ENCODE measurements around the gene CHD1. TPM values are rescaled to one million over a fixed set of nuclear protein-coding genes. Genes with fewer than 3 reads are reported as not detected.

CHD1 gene
- total and polyA plus RNA-seq, 2 of the 4 experiments (the other 2 are of a cell fraction): 12.3 to 33.7 TPM

DNA sequence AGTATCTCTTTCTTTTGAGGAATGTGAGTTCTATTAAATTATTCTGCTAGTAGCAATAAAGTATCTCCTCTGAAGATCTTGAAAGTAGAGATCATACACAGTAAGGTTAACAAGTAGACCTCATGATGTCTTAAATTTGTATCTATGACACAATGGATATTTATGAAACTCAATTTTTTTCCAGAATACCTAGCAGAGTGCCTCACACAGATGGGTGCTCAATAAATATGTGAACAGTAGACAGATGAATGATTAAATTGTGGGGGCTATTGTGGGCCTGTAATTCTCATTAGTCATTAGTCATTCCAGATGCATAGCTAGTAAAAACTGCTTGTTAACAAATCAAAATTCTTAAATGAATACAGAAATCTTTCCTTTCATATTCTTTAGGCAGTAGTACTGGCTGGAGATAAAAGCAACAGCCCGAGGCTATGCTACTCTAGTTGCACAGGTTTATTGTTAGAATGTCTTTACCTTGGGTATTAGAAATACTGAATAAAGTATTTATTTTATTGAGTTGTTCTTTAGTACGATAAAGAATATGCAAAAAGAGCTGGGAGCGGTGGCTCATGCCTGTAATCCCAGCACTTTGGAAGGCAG is 22.0 kb downstream of the CHD1 start:
- H2AK9ac ChIP-seq (replicated peaks; ENCODE audit: low read depth, low read length, poor library complexity): no peak overlapping the region
- H3K27me3 ChIP-seq (ENCODE audit: control insufficient read depth, insufficient read depth, low read length): no peaks in the 10 kb centered on the region
- whole genome bisulfite sequencing, 2 experiments (ENCODE audit: extremely low coverage in 2 of 2, insufficient read length in 1 of 2): 83% methylated on average over 1 of the region's 3 CpGs; no CpG with 5 or more reads in 1 of the 2 experiments
- in situ Hi-C loops (cut with MboI; ENCODE audit: low sequenced_read_pairs) (loop anchor here (5.0 kb wide), 1 partner anchor 125 kb away; no protein-coding TSS in a partner anchor), dilution Hi-C loops (cut with HindIII; ENCODE audit: low sequenced_read_pairs, unreplicated experiment) (no loop called here), intact Hi-C loops (cut with micrococcal nuclease) (loop anchor here (1.0 kb wide), 2 partner anchors 125 to 153 kb away; no protein-coding TSS in a partner anchor)
- H4K91ac ChIP-seq (ENCODE audit: insufficient read depth, low read depth, low read length): no peak overlapping the region
- ChIA-PET POLR2A (ENCODE audit: unreplicated experiment) (no interaction called here), CTCF (interaction anchor here (1.3 kb wide), 1 partner anchor 122 kb away, joined by 3 read pairs; no protein-coding TSS in a partner anchor)
- DNase-seq: no peak
- no peaks in the 10 kb centered on the region for H3K9me1 ChIP-seq (ENCODE audit: insufficient read depth, low read length)
- ATAC-seq (ENCODE audit: low read depth): no peak
- no peak overlapping the region for H3K4ac ChIP-seq (ENCODE audit: low read depth, low read length)
- H2BK20ac ChIP-seq (ENCODE audit: low read depth, low read length): no peak overlapping the region
- no TSS peak for BruUV-seq (replicated peaks)
- no peak overlapping the region for H3K14ac ChIP-seq (replicated peaks; ENCODE audit: low read depth, low read length)
- no peak overlapping the region for H4K5ac ChIP-seq (ENCODE audit: low read depth, low read length)
- no peak overlapping the region for H2BK15ac ChIP-seq (ENCODE audit: low read depth, low read length)
- H2AK5ac ChIP-seq (ENCODE audit: low read depth, low read length): no peak overlapping the region
- H3K4me3 ChIP-seq (ENCODE audit: insufficient read depth, low read depth, low read length): no peak overlapping the region
- H4K20me1 ChIP-seq (ENCODE audit: insufficient read depth, low read length): no peaks in the 10 kb centered on the region; the same call in none of the 2 replicates
- no peak overlapping the region for H2BK5ac ChIP-seq (ENCODE audit: low read depth, low read length, poor library complexity, severe bottlenecking)
- no peak overlapping the region for H2BK120ac ChIP-seq (ENCODE audit: low read depth, low read length)
- H2AFZ ChIP-seq (replicated peaks; ENCODE audit: low read length, poor library complexity): no peak overlapping the region
- H3K56ac ChIP-seq (ENCODE audit: extremely low read depth, insufficient read depth, low read length): no peak overlapping the region
- TF ChIP-seq BHLHE40 (IDR thresholded peaks at IDR 0.05; ENCODE audit: low read depth, low read length) (no peak), SMC3 (IDR thresholded peaks at IDR 0.05; ENCODE audit: low read depth, low read length) (no peak), MAZ (IDR thresholded peaks at IDR 0.05; ENCODE audit: borderline replicate concordance, low read depth, low read length) (no peak), NFE2L2 (IDR thresholded peaks at IDR 0.05; ENCODE audit: low read depth, low read length) (no peak), FOS (IDR thresholded peaks at IDR 0.05; ENCODE audit: low read depth, low read length) (no peak)
- TF ChIP-seq, protein P1, sequence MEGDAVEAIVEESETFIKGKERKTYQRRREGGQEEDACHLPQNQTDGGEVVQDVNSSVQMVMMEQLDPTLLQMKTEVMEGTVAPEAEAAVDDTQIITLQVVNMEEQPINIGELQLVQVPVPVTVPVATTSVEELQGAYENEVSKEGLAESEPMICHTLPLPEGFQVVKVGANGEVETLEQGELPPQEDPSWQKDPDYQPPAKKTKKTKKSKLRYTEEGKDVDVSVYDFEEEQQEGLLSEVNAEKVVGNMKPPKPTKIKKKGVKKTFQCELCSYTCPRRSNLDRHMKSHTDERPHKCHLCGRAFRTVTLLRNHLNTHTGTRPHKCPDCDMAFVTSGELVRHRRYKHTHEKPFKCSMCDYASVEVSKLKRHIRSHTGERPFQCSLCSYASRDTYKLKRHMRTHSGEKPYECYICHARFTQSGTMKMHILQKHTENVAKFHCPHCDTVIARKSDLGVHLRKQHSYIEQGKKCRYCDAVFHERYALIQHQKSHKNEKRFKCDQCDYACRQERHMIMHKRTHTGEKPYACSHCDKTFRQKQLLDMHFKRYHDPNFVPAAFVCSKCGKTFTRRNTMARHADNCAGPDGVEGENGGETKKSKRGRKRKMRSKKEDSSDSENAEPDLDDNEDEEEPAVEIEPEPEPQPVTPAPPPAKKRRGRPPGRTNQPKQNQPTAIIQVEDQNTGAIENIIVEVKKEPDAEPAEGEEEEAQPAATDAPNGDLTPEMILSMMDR (conservative IDR thresholded peaks at IDR 0.05; ENCODE audit: low read depth, low read length): no peak
- no peak overlapping the region for H3K9ac ChIP-seq (ENCODE audit: low read depth, low read length)
- peaks cover 3% of the 10 kb centered on the region for H3K36me3 ChIP-seq (ENCODE audit: control insufficient read depth, insufficient read depth, low read length)
- H3K4me1 ChIP-seq (ENCODE audit: control insufficient read depth, insufficient read depth, low read length): peaks cover 2% of the 10 kb centered on the region
- H3K18ac ChIP-seq (ENCODE audit: low read depth, low read length): no peak overlapping the region
- H3K79me1 ChIP-seq (ENCODE audit: low read depth in 1 of 2, low read length in 2 of 2): peaks cover 0 to 38% of the 10 kb centered on the region in 2 experiments; a peak in 3 of 4 replicates
- no peak overlapping the region for H3K23ac ChIP-seq (ENCODE audit: low read depth, low read length)
- no peak overlapping the region for H3K27ac ChIP-seq (ENCODE audit: insufficient read depth, low read length)
- H4K8ac ChIP-seq (ENCODE audit: low read depth in 2 of 2, low read length in 2 of 2): no peak overlapping the region
- no peaks in the 10 kb centered on the region for H3K9me3 ChIP-seq (ENCODE audit: control insufficient read depth, insufficient read depth, low read length)
- no peak overlapping the region for H3K4me2 ChIP-seq (ENCODE audit: low read depth, low read length)

All from IMR-90 (cell line).